LHCN-M2 (cell line): ENCODE measurements around the gene FAM83F. TPM values are rescaled to one million over a fixed set of nuclear protein-coding genes. Genes with fewer than 3 reads are reported as not detected.

Experiments used
- DNase-seq: peaks from one replicate; pipeline ENCODE4 v3.0.0-alpha.2; 2012; ENCODE audit warnings: low read depth
- total RNA-seq: library from RNA; depleted of rRNA; stranded (reverse); fragments of >200 nt; gene quantifications from 2 replicates; pipeline ENCODE4 v1.2.3, GENCODE V29; 2014

FAM83F gene
- total RNA-seq, 1 experiment from 2014 or later, result not detected

DNA sequence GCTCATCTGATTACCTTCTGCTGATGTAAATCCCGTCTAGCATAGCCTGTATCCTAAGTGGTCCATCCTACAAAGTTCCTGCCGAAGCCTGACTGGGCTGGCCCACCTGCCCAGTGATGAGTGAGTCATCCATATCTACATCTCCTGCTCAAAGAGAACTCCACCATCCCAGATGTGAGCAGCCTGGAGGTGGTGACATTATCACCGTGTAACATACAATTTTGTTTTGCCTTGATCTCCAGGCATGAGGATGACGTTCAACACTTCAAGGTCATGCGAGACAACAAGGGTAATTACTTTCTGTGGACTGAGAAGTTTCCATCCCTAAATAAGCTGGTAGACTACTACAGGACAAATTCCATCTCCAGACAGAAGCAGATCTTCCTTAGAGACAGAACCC, 29.0 kb upstream of the FAM83F start:
- no peak for DNase-seq

GRCh38 chr22:39966470-39966869, 28.3 kb upstream of the FAM83F start:
- DNase-seq, result no peak

DNA sequence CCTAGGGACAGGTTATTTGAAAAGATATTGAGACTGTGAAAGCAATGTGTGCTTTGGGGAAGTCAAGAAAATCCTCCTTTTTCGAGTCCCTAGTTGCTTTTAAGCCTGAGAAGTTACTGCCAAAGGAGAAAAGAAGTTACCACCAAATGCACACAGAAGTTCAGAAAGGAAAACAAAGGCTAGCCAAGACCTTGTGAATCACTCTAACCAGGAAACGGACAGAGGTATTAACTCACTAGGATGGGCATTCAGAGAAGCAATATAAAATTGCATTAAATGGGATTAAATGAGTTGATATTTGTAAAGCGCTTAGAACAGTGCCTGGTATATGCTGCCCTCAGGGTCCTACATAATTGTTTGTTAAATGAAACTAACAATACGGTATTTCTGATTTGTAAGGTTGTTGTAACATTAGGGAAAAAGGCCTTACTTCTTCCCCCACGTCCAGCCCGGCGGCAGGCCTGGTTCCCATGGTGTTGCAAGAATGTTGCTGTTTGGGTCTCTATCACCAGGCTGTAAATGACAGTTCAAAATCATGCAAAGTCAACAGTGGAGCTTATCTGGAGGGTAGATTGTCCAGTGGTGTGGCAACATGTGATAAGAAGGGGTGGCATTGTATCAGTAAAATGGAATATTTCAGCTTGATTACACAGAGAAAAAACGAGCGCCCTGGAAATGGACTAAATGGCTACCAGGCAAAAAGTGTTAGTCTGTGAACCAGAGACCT, 27.5 kb upstream of the FAM83F start:
- no peak for DNase-seq

- no peak for DNase-seq
These were observed 26.5 kb upstream of the FAM83F start for GRCh38 chr22:39967996-39968972.

DNA sequence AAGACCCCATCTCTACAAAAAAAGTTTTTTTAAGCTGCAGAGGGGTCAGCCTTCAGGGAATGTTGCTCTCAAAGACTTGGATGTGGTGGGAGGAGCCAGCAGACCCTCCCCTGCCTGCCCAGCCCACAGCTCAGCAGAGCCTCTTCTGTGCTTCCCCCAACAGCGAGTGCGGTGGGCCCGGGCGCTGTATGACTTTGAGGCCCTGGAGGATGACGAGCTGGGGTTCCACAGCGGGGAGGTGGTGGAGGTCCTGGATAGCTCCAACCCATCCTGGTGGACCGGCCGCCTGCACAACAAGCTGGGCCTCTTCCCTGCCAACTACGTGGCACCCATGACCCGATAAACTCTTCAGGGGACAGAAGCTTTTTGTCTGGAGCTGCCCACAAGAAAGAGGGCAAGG, 24.0 kb upstream of the FAM83F start:
- DNase-seq, result no peak

- no peak for DNase-seq
These were observed 22.1 kb upstream of the FAM83F start for GRCh38 chr22:39972641-39973040.

DNA sequence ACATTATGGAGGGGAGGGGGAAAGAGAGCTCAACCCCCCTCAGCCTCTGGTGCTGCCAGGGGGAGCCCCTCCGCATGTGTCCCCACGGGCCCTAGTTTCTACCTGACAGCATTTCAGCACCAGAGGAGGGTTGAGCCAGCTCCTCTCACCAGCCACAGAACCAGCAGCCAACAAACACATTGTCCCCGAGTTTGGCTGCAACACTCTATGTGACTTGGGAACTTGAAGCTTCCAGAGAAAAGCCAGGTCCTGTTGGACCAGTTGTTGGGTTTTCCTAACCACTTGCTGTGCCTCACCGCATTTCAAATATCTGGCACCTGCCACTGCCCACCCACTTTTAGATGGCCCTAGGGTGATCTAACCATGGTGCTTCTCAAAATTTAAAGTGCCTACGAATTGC, 21.1 kb upstream of the FAM83F start:
- DNase-seq, result no peak

GRCh38 chr22:39974065-39974464, 20.7 kb upstream of the FAM83F start:
- no peak for DNase-seq

DNA sequence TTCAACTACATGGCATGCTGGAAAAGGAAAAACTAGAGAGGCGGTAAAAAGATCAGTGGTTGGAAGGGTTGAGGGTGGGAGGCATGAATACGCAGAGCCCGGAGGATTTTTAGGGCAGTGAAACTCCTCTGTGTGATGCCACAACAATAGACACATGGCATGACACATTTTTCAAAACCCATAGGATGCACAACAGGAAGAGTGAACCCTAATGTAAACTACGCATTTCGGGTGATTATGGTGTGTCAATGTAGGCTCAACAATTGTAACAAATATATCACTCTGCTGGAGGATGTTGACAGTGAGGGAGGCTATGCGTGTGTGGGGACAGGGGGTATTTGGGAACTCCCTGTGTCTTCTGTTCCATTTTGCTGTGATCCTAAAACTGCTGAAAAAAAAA, 15.7 kb upstream of the FAM83F start:
- no peak for DNase-seq

DNA sequence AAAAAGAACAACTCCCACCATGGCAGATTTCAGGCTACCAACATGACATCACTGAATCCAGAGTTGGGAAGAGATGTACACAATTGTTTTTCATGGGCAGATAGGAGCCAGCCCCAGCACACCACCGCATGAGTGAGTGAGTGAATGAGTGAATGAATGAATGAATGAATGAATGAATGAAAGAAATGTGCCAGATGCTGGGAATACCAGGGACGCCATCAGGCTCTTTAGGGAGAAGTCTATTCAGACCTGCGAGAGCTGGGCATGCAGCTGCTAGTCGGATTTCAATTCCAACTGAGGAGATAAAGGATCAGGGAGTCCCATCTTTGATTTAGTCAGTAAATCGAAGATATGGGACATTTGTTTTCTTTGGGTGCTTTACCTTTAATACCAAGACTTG, 15.3 kb upstream of the FAM83F start:
- no peak for DNase-seq

- DNase-seq, result no peak
These were observed 14.2 kb upstream of the FAM83F start for GRCh38 chr22:39980596-39980995.

DNA sequence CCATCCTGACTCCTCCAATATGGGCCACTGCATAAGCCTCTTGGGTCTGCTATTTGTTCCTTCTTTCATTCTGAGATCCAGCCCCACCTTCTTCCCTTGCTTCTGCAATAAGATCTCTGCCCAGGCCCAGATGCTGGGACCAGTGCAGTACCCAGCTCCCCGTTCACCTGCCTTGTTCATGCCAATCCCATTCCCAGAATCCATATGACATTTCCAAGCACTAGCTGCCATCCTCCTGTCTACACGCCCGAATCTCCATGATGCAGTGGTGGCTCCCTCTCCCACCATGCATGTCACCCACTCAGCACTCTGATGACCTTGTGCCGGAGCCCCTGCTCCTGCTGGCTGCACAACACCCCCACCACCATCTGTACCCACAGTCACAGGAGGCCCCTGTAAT, 11.4 kb upstream of the FAM83F start:
- no peak for DNase-seq

GRCh38 chr22:39984006-39984405, 10.7 kb upstream of the FAM83F start:
- DNase-seq, result no peak

DNA sequence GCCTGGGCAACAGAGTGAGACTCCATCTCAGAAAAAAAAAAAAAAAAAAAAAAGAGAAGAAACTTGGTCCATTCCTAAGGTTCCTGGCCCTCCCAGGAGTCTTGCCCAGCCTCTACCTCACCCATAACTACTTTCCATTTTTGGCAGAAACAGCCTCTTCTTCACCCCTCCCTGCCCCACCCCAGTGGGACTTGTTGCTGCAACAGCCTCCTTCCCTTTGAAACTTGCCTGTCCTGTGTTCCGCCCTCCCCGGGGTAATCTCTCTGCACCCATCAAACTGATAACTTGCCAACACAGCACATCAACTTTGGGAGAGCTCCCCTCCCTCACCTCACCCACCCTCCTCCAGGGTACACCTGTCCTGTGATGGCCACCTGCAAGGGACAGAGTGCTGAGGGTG, 10.0 kb upstream of the FAM83F start:
- DNase-seq, result no peak

DNA sequence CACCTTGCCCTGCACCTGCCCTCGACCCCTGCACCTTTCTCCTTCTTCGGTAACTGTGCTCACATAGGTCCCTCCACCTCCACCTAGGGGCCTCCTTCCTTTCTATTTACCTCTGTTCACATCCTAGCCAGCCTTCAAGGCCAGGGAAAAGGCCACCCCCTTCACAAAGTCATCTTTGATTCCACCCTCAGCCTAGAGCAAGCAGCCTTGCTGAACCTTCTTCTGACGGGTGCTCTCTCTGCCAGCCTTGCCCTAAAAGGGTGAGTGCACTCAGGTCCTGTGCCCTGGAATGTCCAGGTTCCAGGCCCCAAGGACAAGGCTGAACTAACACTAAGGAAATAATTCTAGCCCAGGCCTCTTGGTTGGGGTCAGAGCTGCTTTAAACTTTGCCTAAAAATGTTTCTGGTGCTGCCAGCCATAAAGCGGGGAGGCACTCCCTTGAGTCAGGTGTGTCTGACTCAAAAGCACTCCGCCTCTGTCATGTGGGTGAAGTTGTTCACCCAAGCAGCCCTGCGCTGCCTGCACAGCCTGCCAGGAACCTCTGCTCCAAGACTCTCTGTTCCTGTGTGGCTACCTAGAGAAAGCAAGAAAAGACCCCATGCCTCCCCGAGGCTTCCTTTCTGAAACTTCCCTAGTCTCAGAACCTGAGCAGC, 9.2 kb upstream of the FAM83F start:
- DNase-seq, result no peak

DNA sequence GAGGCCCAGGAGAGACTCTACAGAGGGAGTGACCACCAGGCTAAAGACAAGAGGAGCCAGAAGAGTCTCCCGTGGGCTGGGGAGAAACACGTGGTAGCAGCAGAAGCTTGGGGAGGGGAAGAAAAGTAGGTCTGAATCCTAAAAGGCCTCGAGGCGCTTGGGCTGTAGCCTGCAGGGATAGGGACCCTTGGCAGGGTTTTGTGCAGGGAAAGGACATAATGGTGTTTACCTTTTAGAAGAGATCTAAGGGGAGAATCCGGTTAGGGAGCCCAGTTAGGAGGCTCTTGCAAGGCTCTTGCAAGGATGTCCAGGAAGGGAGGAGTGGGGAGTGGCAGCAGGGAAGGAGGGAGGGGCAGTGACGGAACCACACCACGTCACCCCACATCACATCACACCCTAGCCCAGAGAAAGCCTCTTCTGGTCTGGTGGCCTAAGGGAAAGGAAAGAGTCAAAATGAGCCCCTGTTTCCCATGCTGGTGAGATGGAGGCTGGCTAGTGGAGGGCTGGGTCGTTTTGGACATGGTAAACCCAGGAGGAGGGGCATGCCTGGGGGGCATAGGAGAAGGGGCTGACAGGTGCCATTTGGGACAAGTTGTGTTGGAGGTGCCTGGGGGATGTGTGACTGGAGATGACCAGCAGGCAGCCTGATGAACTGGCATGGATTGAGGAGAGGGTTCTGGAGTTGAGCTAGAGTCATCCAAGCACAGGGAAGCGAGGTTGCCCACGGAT, 6.2 kb upstream of the FAM83F start:
- DNase-seq, result no peak

GRCh38 chr22:39989633-39990032, 5.1 kb upstream of the FAM83F start:
- no peak for DNase-seq

GRCh38 chr22:39990686-39991085, 4.1 kb upstream of the FAM83F start:
- no peak for DNase-seq

GRCh38 chr22:39991159-39991860, 3.4 kb upstream of the FAM83F start:
- DNase-seq, result no peak

DNA sequence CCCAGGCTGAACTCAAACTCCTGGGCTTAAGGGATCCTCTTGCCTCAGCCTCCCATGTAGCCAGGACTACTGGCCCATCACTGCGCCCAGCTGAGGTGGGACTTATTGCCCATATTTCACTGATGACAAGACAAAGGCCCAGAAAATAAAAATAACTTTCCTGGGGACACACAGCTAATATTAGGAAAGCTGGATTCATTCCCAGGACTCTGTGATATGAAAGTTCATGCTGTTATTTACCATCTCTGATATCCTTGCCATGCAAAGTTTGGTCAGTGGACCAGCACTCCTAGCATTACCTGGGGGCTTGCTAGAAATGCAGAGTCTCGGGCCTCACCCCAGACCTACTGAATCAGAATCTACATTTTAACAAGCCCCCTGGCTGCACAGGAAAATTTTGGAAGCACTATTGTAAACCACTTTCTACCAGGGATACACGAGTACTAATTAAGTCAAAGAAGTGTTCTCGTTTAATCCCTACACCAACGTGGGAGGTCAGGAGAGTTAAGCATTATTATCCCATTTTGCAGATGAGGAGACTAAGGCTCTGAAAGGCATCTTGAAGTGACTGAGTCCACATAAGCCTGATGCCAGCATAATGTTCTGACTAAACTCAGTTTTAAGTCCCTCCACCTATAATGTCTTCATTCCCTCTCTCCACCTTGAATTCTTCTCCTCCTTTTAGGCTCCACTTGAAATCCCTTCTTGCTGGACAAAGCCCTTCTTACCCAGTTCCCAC, 2.5 kb upstream of the FAM83F start:
- no peak for DNase-seq
